HEK293T (cell line): ENCODE measurements around the gene C20orf141.

ENCODE experiments used
- FOXM1 ChIP-seq: fragments of 450-650 bp; IDR thresholded peaks from 2 replicates; pipeline ENCODE4 v1.6.1; 2017; ENCODE audit warnings: mild to moderate bottlenecking, borderline replicate concordance
- HDGF ChIP-seq: fragments of 450-650 bp; IDR thresholded peaks from 2 replicates; pipeline ENCODE4 v1.6.1; 2017; ENCODE audit warnings: antibody characterized with exemption, borderline replicate concordance
- L3MBTL2 ChIP-seq: fragments of 450-650 bp; conservative IDR thresholded peaks from 2 replicates; pipeline ENCODE4 v1.6.1; 2016; ENCODE audit warnings: mild to moderate bottlenecking
- SUZ12 ChIP-seq: fragments of 450-650 bp; IDR thresholded peaks from 2 replicates; pipeline ENCODE4 v1.6.1; 2016; ENCODE audit warnings: mild to moderate bottlenecking

DNA sequence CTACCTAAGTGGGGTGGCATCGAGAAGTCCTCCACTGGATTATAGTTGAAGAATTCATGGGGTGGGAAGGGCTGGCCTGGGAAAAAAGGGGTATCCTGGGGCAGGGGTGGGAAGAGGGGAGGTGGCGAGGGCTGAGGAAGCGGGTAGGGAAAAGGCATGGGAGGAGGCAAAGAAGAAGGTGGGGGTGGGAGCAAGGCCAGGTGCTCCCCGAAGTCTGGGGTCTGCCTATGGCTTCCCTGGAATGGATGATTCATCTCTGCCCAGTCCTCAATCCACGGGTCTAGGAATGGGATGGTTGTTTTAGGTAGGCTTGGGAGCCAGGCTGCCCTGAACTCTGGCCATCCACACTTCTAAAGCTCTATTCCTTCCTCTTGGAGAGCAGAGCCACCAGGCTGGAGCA, 21.2 kb downstream of the C20orf141 start:
- TF ChIP-seq HDGF (no peak), SUZ12 (no peak), L3MBTL2 (no peak), FOXM1 (no peak)
